ENCODE results near the gene VNN1. TPM values are rescaled to one million over a fixed set of nuclear protein-coding genes. Genes with fewer than 3 reads are reported as not detected.

The VNN1 gene
- total RNA-seq, 1 experiment from 2014 or later = 1.6 TPM

GRCh38 chr6:132730560-132730959 lies 16.7 kb upstream of the VNN1 start:
- H3K79me2 ChIP-seq (ENCODE audit: low read depth) = no peaks in the 10 kb centered on the region
- no TSS peak for BruUV-seq (replicated peaks)
- H3K4me3 ChIP-seq = no peak overlapping the region
- ChIA-PET CTCF (no interaction called here), POLR2A (ENCODE audit: unreplicated experiment) (no interaction called here)
- H3K36me3 ChIP-seq (ENCODE audit: low read depth) = no peaks in the 10 kb centered on the region
- no peak for TF ChIP-seq EZH2 (IDR thresholded peaks at IDR 0.05; ENCODE audit: low read depth)
- no peak for TF ChIP-seq CTCF (conservative IDR thresholded peaks at IDR 0.05)
- no peaks in the 10 kb centered on the region for H4K20me1 ChIP-seq (ENCODE audit: insufficient read depth)
- intact Hi-C loops (cut with micrococcal nuclease; ENCODE audit: unreplicated experiment) = no loop called here
- H3K4me2 ChIP-seq = peak overlapping the region; percentile 8; the same call in 1 of the 2 replicates
- peaks cover 23% of the 10 kb centered on the region for H3K4me1 ChIP-seq (replicated peaks; ENCODE audit: insufficient read depth)
- no peaks in the 10 kb centered on the region for H3K9me3 ChIP-seq (ENCODE audit: insufficient read depth, low read depth)
- H3K27ac ChIP-seq = peak overlapping the region; percentile 70
- H3F3A ChIP-seq (ENCODE audit: insufficient read depth, low read depth) = peaks cover 7% of the 10 kb centered on the region; the same call in 1 of the 2 replicates
- H2AFZ ChIP-seq = no peak overlapping the region; the same call in 1 of the 2 replicates
- peak in 1 of 2 experiments; percentile 81 for DNase-seq
- no peaks in the 10 kb centered on the region for H3K27me3 ChIP-seq (ENCODE audit: insufficient read depth, low read depth)
- H3K9me2 ChIP-seq (ENCODE audit: insufficient read depth) = no peaks in the 10 kb centered on the region

DNA sequence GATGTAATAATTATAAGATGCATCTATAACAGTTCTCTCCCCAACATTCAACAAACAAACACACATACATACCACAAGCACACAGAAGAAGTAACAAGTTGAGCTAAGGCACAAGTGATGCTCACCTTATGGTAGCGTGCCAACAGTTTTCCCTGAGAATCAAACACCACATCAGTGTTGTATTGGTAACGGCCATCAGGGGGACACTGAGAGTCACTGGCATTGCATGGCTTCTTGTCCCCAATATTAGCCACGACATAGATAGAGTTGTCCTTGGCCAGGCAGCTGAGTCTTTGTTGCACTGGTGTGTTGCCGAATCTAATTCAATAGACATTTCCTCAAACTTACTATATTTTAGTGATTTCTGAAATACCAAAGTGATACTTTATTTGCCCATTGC lies 14.8 kb upstream of the VNN1 start:
- TF ChIP-seq CTCF (conservative IDR thresholded peaks at IDR 0.05) (peak; percentile 38; the same call in 1 of the 2 replicates), EZH2 (IDR thresholded peaks at IDR 0.05; ENCODE audit: low read depth) (no peak)
- ChIA-PET CTCF (no interaction called here), POLR2A (ENCODE audit: unreplicated experiment) (interaction anchor here (0.5 kb wide), 1 partner anchor 35 kb away, joined by 21 read pairs; no protein-coding TSS in a partner anchor)
- no peaks in the 10 kb centered on the region for H3F3A ChIP-seq (ENCODE audit: insufficient read depth, low read depth)
- H3K4me1 ChIP-seq (replicated peaks; ENCODE audit: insufficient read depth) = peaks cover 16% of the 10 kb centered on the region
- DNase-seq = no peak
- intact Hi-C loops (cut with micrococcal nuclease; ENCODE audit: unreplicated experiment) = no loop called here
- no peaks in the 10 kb centered on the region for H3K36me3 ChIP-seq (ENCODE audit: low read depth)
- BruUV-seq (replicated peaks) = no TSS peak
- no peaks in the 10 kb centered on the region for H3K79me2 ChIP-seq (ENCODE audit: low read depth)
- H2AFZ ChIP-seq = no peak overlapping the region
- no peaks in the 10 kb centered on the region for H3K27me3 ChIP-seq (ENCODE audit: insufficient read depth, low read depth)
- no peaks in the 10 kb centered on the region for H3K9me3 ChIP-seq (ENCODE audit: insufficient read depth, low read depth)
- H3K27ac ChIP-seq = no peak overlapping the region
- no peaks in the 10 kb centered on the region for H4K20me1 ChIP-seq (ENCODE audit: insufficient read depth)
- H3K9me2 ChIP-seq (ENCODE audit: insufficient read depth) = no peaks in the 10 kb centered on the region
- no peak overlapping the region for H3K4me3 ChIP-seq
- no peak overlapping the region for H3K4me2 ChIP-seq

DNA sequence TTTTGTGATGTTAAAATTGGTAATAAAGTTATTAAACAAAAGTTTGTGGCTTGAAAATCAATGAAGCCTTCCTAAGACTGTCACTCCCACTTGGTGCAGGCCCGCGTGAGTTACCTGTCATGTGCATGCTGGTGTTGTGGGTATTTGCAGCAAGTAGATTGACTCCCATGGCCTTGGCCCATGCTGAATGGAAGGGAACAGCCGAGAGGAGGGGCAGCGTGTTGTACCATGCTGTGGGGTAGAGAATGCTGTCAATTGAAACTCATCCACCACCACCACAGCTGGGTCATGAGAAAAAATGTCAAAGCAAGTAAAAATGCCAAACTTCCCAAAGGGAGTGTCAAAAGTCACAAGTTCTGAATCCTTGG lies 12.7 kb upstream of the VNN1 start:
- Histone ChIP-seq H3K4me2 (no peak overlapping the region), H3K4me1 (replicated peaks; ENCODE audit: insufficient read depth) (peaks cover 16% of the 10 kb centered on the region), H2AFZ (no peak overlapping the region), H4K20me1 (ENCODE audit: insufficient read depth) (no peaks in the 10 kb centered on the region), H3K27ac (no peak overlapping the region), H3K9me3 (ENCODE audit: insufficient read depth, low read depth) (no peaks in the 10 kb centered on the region), H3K4me3 (no peak overlapping the region), H3K9me2 (ENCODE audit: insufficient read depth) (no peaks in the 10 kb centered on the region), H3K36me3 (ENCODE audit: low read depth) (no peaks in the 10 kb centered on the region), H3K79me2 (ENCODE audit: low read depth) (no peaks in the 10 kb centered on the region), H3K27me3 (ENCODE audit: insufficient read depth, low read depth) (no peaks in the 10 kb centered on the region), H3F3A (ENCODE audit: insufficient read depth, low read depth) (no peaks in the 10 kb centered on the region)
- POLR2A ChIA-PET (ENCODE audit: unreplicated experiment) = no interaction called here
- BruUV-seq (replicated peaks) = no TSS peak
- no peak for TF ChIP-seq CTCF (conservative IDR thresholded peaks at IDR 0.05)
- TF ChIP-seq EZH2 (IDR thresholded peaks at IDR 0.05; ENCODE audit: low read depth) = no peak
- DNase-seq = no peak
- intact Hi-C loops (cut with micrococcal nuclease; ENCODE audit: unreplicated experiment) = no loop called here
- CTCF ChIA-PET = no interaction called here
